Fibroblast of pulmonary artery (primary cell): ENCODE measurements around the gene SHH.

Experiments
- DNase-seq: peaks from one replicate; pipeline ENCODE4 v3.0.0-alpha.2; 2010; ENCODE audit warnings: low read depth
- H3K4me3 ChIP-seq: replicated peaks from 2 replicates; pipeline ENCODE4 v1.5.1; 2011; ENCODE audit warnings: low read depth, mild to moderate bottlenecking, control low read depth, low read length, moderate library complexity
- CTCF ChIP-seq: IDR thresholded peaks from 2 replicates; pipeline ENCODE4 v1.5.1; 2011; ENCODE audit warnings: mild to moderate bottlenecking, control low read depth, low read length, inconsistent platforms; ENCODE audit errors: missing control alignments

The SHH gene

DNA sequence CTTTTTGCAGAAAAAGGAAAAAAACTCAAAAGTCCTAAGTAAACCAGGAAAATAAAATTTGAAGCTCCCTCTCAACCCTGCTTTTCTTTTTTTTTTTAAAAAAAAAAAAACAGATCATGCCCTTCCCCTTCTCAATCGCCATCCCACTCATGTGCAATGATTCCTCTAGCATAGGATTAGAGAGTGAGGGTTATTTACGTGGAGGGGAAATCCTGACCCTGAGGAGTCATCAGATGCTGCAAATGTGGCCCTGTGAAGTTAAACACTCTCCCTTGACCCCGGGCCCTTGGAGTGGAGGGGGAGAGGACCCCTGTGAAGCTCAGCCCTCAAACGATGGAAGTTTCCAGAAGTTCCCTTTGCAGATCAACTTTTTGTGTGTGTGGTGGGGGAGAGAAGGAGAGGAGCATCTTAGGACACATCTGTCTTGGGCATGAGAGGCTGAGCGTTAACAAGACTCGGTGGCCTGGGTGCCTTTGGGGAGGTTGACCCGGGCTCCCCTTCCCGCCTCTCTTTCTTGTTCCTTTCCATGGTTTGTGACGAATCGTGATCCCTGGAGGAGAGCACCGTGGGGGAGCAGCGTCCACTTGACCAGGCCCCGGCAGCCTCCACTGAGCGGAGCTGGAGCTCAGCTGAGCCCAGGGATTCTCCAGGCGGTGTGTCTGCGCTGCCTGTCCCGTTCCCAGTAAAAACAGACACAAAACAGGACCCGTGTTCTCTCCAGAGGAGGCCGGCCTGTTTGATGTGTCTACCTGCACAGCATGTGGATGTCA, 1.5 kb upstream of the SHH start:
- DNase-seq = no peak
- H3K4me3 ChIP-seq = no peak overlapping the region
- no peak for TF ChIP-seq CTCF

- no peak for TF ChIP-seq CTCF
- DNase-seq = no peak
Measured at GRCh38 chr7:155813125-155813524, 862 bp upstream of the SHH start.

DNA sequence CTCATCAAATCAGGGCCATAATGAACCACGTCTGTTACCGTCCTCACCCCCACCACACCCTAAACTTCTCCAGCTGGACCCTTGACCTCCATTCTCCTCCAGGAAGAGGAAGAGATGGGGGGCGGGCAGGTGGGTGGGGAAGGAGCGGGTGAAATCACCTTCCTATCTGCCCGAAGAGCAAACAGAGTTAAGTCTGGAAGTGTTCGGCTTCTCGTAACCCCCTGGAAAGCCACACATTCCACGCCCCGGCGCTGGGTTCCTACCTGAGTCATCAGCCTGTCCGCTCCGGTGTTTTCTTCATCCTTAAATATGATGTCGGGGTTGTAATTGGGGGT, 736 bp downstream of the SHH start:
- H3K4me3 ChIP-seq = peak overlapping the region; percentile 47
- DNase-seq = no peak
- no peak for TF ChIP-seq CTCF

More at GRCh38 chr7:155813125-155813524, 862 bp upstream of the SHH start:
- H3K4me3 ChIP-seq = no peak overlapping the region

GRCh38 chr7:155810770-155811559, 1.3 kb downstream of the SHH start:
- no peak for TF ChIP-seq CTCF
- DNase-seq = no peak
- H3K4me3 ChIP-seq = no peak overlapping the region

DNA sequence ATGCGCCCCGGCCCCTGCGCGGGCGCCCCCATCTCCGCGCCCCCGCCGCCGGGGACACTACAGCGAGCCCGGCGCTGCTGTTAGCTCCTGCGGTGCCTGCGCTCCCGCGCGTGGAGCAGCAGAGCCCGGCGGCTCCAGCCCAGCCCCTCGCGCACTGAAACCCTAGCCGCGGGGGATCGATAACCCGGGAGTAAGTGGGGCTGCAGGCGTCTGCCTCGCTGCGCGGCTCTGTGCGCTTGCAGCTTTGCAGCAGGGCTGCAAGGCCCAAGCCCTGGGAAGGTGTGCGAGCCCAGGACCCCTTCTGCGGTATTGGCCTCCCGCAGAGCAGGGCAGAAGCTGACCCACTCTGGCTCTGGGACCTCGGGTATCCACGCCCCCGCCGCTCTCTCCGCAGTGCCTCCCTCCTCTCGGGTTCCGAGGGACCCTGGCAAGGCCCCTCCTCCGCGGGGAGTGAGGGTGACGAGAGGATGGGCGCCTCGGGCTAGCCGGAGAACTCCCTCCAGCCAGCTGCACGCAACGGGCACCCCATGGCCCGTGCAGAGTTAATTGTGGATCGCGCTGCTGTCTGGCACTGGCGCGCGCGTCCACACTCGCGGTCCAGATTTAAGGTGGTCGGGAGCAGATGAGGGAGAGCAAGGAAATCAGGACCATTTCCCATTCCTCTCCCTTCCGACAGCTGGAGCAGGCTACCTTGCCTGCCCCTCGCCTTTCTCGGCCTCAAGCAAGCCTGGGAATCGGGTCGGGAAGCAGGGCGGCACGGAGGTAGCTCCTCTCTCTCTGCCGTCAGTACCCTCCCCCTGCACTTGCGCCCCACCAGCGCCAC, 2.1 kb downstream of the SHH start:
- no peak for DNase-seq
- no peak for TF ChIP-seq CTCF
- no peak overlapping the region for H3K4me3 ChIP-seq

- TF ChIP-seq CTCF = no peak
- no peak for DNase-seq
- H3K4me3 ChIP-seq = peak overlapping the region; percentile 27
Measured at GRCh38 chr7:155809332-155809946, 2.8 kb downstream of the SHH start.
